NB4 (cell line): ENCODE data around the gene WBP2NL.
"Not testable (repeated sequence)": the region's sequence is repeated elsewhere in the genome, so short reads cannot be mapped to it uniquely, and the experiment has no call there.

Experiments used
- DNase-seq: peaks from one replicate; pipeline ENCODE4 v3.0.0; 2010; ENCODE audit warnings: low read depth
- H3K4me3 ChIP-seq: one replicate; pipeline ENCODE4 v1.5.1; 2011; ENCODE audit warnings: mild to moderate bottlenecking, low read depth, low read length, moderate library complexity
- MYC ChIP-seq: IDR thresholded peaks from 2 replicates; pipeline ENCODE4 v1.6.1; 2011; ENCODE audit warnings: low read depth, low read length
- POLR2A ChIP-seq: IDR thresholded peaks from 2 replicates; pipeline ENCODE4 v1.6.1; 2011; ENCODE audit warnings: mild to moderate bottlenecking; ENCODE audit not compliant: insufficient read length; ENCODE audit errors: extremely low read depth
- TF ChIP-seq, protein P1 (sequence below): IDR thresholded peaks from 2 replicates; pipeline ENCODE4 v1.6.1; 2011; ENCODE audit warnings: low read depth, low read length
- TF ChIP-seq, protein P2 (sequence below): IDR thresholded peaks from one replicate; pipeline ENCODE4 v1.5.1; 2012; ENCODE audit warnings: low read depth, low read length

The WBP2NL gene

DNA sequence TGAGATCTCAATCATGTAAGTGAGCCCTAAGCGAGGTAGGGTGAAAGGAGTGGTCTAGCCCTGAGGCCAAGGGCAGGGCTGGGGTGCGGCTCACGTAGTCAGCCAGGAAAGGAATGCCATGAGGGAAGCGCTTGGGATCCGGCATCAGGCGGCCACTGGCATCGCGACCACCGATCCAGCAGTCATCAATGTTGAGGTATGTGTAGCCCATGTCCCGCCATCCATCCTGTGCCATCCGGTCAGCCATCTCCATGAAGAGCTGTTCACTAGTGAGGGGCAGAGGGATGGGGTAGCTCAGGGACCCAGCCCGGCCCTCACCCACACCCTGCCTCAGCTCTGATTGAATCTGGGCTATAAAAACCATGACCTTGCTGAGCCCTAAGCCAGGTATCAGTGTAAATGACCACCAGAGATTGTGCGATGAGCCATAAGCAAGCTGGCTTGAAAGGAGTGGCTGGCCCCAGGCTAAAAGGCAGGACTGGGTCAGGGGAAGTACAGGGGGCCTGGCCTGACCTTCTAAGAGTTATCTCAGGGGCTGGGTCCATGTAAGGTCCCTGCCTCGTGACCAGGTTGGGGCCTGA, 69.2 kb downstream of the WBP2NL start:
- no peak for DNase-seq
- no peak overlapping the region for H3K4me3 ChIP-seq
- TF ChIP-seq MYC (no peak), POLR2A (no peak)
- TF ChIP-seq, protein P1, sequence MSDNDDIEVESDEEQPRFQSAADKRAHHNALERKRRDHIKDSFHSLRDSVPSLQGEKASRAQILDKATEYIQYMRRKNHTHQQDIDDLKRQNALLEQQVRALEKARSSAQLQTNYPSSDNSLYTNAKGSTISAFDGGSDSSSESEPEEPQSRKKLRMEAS, result no peak
- TF ChIP-seq, protein P2, sequence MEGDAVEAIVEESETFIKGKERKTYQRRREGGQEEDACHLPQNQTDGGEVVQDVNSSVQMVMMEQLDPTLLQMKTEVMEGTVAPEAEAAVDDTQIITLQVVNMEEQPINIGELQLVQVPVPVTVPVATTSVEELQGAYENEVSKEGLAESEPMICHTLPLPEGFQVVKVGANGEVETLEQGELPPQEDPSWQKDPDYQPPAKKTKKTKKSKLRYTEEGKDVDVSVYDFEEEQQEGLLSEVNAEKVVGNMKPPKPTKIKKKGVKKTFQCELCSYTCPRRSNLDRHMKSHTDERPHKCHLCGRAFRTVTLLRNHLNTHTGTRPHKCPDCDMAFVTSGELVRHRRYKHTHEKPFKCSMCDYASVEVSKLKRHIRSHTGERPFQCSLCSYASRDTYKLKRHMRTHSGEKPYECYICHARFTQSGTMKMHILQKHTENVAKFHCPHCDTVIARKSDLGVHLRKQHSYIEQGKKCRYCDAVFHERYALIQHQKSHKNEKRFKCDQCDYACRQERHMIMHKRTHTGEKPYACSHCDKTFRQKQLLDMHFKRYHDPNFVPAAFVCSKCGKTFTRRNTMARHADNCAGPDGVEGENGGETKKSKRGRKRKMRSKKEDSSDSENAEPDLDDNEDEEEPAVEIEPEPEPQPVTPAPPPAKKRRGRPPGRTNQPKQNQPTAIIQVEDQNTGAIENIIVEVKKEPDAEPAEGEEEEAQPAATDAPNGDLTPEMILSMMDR, result no peak

DNA sequence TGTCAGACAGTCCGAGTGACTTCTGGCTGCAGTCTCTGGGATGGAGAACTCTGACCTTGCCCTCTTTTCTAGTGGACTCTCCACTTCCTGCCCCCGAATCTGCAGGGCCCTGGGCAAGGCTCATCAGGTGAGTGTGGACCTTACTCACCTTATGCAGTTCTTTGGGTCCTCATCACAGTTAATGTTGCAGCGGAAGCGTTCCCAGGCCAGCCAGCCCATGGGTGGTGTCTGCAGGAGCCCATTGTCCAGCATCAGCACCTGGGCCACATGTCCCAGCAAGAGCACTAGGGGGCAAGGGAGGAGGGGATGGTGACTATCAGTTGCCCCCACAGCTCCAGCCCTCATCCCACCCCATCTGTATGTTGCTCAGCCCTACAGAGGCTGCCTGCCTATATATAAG, 69.7 kb downstream of the WBP2NL start:
- no peak for DNase-seq
- H3K4me3 ChIP-seq, result no peak overlapping the region
- TF ChIP-seq, protein P2, result no peak
- TF ChIP-seq POLR2A (no peak), MYC (no peak)
- TF ChIP-seq, protein P1, result no peak

DNA sequence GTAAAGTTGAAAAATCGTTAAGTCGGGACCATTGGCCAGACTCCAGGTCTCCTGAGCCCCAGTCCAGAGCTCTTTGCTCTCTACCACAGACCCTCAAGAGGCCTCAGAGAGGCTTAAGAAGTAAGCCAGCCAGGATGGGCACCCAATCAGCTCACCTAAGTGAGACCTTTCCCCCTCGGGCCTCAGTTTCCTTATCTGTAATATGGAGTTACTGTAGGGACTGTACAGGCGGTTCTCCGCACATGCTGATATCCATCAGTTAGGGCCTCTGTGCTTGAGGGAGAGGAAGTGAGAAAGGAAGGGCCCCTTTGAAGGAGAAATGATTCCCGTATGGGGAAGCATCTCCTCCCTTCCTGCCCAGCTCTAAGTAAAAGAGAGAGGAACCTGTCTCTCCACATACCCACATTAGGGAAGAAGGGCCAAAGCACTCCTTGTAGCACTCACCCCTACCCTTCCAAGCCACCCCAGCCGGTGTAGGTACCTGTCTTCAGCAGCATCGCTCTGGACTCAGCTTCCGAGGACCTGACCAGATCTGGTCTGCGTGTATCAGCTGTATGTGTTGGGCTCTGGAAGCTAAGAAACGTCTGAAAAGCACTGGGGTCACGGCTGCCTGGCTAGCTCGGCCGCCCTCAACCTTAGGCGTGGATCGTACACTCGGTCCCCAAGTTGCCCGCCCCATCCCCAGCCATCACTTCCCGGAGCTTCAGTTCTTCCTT, 71.4 kb downstream of the WBP2NL start:
- TF ChIP-seq POLR2A, result no peak
- TF ChIP-seq, protein P2, result no peak
- TF ChIP-seq, protein P1, result no peak
- TF ChIP-seq MYC, result no peak
- DNase-seq, result peak; percentile 68
- peak overlapping the region; percentile 59 for H3K4me3 ChIP-seq

DNA sequence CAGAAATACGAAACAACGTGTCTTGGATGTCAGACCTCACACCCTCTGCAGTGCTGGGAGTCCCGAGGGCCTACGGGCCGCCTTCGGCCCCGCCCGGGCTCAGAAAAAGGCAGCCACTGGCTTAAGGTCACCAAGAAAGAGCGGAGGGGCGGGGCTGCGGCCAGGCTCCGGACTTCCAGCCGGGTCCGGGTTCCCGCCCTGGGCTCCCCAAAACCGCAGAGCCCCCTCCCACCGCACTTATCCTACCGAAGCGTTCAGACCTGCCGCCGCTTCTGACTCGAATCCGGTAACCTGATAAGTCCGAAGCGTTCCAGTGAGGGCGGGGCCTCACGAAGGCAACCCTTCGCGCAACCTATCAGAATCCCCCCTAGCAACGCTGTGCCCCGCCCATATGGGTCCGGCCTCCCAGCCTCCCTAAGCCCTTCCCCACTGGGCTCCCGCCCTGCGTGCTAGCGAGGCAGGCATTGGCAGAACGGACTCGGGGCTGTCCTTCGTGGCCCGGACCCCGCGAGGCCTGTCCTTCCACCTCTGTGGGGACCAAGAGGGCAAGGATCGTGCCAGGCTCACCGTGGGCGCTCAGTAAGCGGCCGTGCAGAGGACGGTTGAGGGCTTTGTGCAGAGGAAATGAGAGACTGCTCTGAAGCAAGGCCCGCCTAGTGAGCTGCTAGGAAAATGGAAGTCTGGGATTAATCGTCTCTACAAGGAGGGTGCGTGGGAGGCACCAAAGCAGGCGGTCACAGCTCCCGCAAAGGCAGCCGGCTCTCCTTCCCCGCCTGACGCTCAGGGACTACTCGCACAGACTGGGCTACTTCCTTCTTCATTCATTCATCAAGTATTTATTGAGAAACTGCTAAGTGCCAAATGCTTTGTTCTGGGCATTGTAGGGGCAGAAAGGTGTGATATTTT, 72.2 kb downstream of the WBP2NL start, which contains the start of gene NAGA:
NAGA (minus strand) TSS at position 296 of the 906 bp plus-strand sequence. CDS start 515 bp downstream, outside the sequence.
- H3K4me3 ChIP-seq, result peak within 1 kb of the TSS; percentile 59
- DNase-seq, result peak; percentile 99
- TF ChIP-seq, protein P1, result peak; percentile 67
- TF ChIP-seq, protein P2, result no peak
- TF ChIP-seq MYC (no peak; the same call in none of the 2 replicates), POLR2A (peak; percentile 78)

DNA sequence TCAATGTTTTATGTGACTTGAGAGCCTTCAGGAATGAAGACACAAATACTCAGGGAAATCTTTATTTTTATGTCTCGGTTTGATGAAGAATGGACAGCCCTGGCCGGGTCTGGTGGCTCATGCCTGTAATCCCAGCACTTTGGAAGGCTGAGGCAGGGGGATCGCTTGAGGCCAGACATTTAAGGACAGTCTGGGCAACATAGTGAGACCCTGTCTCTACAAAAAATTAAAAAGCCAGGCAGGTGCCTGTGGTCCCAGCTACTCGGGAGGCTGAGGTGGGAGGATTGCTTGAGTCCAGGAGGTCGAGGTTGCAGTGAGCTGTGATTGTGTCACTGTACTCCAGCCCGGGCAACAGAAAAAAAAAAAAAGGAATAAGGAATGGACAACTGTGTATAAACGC, 72.9 kb downstream of the WBP2NL start:
- H3K4me3 ChIP-seq, result peak overlapping the region; percentile 58
- DNase-seq, result not testable (repeated sequence)
